ENCODE measurements around the gene NEURL4.
"Not testable (repeated sequence)": the region's sequence is repeated elsewhere in the genome, so short reads cannot be mapped to it uniquely, and the experiment has no call there.

Gene NEURL4

GRCh38 chr17:7347630-7348477 is 18.7 kb upstream of the NEURL4 start:
- DNase-seq (ENCODE audit: low read depth in 3 of 3): no peak

DNA sequence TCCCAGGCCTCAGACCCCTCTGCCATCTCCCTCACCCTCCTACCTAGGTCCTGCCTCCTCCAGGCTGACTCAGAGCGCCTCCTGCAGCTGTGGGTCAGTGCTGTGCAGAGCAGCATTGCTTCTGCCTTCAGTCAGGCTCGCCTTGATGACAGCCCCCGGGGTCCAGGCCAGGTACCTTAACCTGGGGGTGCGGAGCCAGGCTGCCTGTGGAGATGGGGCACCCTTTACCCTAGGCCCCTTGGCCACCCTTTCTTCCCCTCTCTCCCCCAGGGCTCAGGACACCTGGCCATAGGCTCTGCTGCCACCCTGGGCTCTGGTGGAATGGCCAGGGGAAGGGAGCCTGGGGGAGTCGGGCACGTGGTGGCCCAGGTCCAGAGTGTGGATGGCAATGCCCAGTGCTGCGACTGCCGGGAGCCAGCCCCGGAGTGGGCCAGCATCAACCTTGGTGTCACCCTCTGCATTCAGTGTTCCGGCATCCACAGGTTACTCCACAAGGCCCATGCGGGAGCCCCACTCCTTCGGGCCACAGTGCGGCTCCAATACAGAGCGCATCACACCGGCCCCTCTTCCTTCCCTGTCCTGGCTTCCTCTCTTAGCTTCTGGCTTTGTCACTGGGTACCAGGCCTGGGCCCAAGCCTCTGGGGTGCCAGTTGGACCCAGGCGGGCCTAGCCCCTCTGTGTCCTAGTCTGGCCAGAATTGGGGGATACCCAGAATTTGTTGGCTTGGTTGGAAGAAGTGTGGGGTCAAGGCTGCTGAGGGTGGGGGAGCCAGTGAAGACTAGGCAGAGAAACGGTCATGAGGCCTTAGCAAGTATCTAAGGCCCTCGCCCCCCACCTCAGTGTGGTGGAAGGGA is 17.9 kb upstream of the NEURL4 start:
- DNase-seq (ENCODE audit: low read depth in 3 of 3): no peak

DNA sequence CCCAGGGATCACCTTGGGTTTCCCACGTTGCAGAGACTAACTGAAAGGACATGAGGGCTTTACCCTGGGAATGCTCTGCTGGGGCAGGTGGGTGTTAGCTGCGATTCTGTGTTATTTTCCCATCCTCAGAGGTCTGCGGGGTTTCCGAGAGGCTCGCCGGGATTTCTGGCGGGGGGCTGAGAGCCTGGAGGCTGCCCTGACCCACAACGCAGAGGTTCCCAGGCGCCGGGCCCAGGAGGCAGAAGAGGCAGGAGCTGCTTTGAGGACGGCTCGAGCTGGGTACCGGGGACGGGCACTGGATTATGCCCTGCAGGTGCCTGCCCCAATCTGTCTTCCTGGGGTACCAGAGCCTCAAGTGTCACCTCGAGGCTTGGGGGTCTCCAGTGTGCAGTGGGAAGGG is 14.1 kb upstream of the NEURL4 start:
- DNase-seq (ENCODE audit: low read depth in 3 of 3): no peak

DNA sequence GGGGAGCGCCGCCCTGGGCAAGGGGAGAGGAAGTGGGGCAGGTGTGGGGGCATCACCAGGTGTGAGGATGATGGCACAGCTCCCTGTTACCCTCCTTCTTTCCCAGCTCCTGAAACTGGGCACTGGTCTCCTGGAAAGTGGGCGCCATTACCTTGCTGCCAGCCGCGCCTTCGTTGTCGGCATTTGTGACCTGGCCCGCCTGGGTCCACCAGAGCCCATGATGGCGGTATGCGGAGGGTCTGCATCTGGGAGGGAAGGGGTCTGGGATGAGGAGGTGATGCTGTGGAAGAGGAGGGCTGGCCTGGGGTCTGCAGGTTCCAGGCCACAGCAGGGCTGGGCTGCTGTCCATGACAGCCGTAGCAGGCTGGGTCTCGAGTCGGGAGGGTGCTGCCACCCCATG is 12.7 kb upstream of the NEURL4 start:
- DNase-seq (ENCODE audit: low read depth in 3 of 3): no peak

DNA sequence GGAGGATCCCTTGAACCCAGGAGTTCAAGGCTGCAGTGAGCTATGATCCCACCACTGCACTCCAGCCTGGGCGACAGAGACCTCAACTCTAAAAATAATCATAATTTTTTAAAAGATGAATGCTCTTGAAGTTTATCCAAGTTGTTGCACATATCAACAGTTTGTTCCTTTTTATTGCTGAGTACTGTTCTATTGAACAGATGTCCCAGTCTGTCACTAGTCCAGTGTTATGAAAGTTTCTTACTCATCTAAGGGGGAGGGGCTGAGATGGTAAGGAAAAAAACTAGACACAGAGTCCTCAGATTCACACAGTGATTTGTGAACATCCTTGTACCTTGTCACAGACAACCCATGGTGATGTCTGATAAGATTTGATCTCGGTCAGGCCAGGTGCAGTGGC is 11.0 kb upstream of the NEURL4 start:
- DNase-seq (ENCODE audit: low read depth in 3 of 3): no peak

DNA sequence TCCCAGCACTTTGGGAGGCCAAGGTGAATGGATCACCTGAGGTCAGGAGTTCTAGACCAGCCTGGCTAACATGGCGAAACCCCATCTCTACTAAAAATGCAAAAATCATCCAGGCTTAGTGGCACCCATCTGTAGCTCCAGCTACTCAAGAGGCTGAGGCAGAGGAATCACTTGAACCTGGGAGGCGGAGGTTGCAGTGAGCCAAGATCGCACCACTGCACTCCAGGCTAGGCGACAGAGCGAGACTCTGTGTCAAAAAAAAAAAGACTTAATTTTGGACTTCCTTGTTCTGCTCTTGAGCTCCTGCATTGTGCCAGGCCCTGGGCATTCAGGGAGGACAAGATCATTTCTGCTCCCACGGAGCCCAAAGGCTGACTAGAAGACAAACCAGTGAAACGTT is 8.5 kb upstream of the NEURL4 start:
- DNase-seq (ENCODE audit: low read depth in 3 of 3): not testable (repeated sequence)

- DNase-seq (ENCODE audit: low read depth in 3 of 3): peak; percentile 69 to 92 (median 71)
Measured at GRCh38 chr17:7336240-7337175, 7.4 kb upstream of the NEURL4 start, which contains the start of gene ACAP1. ACAP1 (plus strand) TSS chr17:7336529; CDS start chr17:7336735, 206 bp downstream.

DNA sequence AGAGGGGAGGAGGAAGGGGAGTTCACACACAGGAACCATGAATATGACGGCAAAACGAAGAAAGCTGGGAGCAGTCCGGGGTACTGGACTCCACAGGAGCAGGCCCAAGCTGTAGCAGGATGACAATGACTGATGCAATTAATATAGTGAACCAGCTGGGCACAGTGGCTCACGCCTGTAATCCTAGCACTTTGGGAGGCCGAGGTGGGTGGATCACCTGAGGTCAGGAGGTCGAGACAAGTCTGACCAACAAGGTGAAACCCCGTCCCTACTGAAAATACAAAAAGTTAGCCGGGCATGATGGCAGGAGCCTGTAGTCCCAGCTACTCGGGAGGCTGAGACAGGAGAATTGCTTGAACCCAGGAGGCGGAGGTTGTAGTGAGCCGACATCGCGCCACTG is 6.6 kb upstream of the NEURL4 start:
- not testable (repeated sequence) for DNase-seq (ENCODE audit: low read depth in 3 of 3)

GRCh38 chr17:7334938-7335538 is 5.9 kb upstream of the NEURL4 start:
- no peak for DNase-seq (ENCODE audit: low read depth in 3 of 3)

GRCh38 chr17:7332600-7333069 is 3.5 kb upstream of the NEURL4 start:
- peak in 1 of 3 experiments; percentile 28 for DNase-seq (ENCODE audit: low read depth in 3 of 3)

- DNase-seq (ENCODE audit: low read depth in 3 of 3): no peak
Measured at GRCh38 chr17:7332111-7332510, 3.0 kb upstream of the NEURL4 start.

DNA sequence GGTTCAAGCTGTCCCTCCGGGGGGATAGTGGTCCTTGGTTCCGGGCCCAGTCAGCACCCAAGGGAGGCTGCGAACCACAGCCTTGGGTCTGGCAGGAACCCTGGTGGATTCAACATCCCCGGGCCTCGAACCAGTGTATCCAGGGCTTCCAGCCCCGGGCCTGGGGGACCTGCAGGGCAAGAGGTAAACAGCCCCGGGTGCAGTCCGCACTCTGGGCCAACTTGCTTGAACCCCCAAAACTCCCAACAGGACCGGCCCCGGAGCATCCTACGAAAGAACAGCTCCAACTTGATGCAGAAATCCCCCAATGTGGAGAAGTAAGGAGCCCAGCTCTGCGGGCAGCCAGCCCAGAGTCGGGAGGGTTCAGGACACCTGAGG is 1.5 kb upstream of the NEURL4 start:
- no peak for DNase-seq (ENCODE audit: low read depth in 3 of 3)

GRCh38 chr17:7329997-7330637 is 982 bp upstream of the NEURL4 start:
- DNase-seq (ENCODE audit: low read depth in 3 of 3): peak; percentile 64 to 82 (median 65)

GRCh38 chr17:7329374-7329996 is 350 bp upstream of the NEURL4 start:
- peak; percentile 91 to 97 (median 93) for DNase-seq (ENCODE audit: low read depth in 3 of 3)

DNA sequence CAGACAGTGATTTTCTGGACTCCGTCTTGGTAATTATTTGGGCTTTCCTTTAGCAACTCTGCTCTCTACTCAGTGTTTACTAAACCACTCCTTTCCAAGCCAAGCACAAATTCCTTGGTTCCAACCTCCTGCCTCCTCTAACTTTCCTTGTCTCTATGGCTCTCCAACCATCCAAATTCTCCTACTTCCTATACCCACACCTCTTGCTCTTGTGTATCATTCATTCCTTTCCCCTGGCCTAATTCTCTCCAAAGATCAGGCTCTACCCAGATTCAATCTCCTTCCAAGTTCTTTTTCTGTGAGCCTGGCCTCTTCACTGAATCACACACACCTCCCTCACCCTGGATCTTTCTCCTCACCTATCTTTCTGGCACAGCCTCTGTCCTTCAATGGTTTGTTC is 1.1 kb downstream of the NEURL4 start:
- DNase-seq (ENCODE audit: low read depth in 3 of 3): no peak

GRCh38 chr17:7327501-7327900 is 1.6 kb downstream of the NEURL4 start:
- no peak for DNase-seq (ENCODE audit: low read depth in 3 of 3)

- DNase-seq (ENCODE audit: low read depth in 3 of 3): no peak
Measured at GRCh38 chr17:7327056-7327455, 2.1 kb downstream of the NEURL4 start.

DNA sequence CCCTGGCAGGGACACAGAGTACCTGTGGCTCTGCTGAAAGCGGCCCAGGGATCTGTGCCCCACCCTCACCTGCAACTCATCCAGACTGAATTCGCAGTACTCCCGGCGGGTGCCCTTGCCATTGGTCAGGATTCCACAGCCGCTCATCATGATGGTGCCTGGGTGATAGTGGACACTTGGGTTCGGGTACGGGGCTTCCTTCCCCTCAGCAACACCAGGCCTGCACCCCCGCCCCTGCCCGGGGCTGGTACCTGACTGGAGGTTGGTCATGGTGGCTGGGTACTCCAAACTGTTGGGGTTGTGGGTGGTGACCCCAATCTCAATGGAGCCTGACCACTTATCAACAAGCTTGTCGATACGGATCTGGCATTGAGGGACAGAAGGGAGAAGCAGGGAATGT is 2.9 kb downstream of the NEURL4 start:
- no peak for DNase-seq (ENCODE audit: low read depth in 3 of 3)

DNA sequence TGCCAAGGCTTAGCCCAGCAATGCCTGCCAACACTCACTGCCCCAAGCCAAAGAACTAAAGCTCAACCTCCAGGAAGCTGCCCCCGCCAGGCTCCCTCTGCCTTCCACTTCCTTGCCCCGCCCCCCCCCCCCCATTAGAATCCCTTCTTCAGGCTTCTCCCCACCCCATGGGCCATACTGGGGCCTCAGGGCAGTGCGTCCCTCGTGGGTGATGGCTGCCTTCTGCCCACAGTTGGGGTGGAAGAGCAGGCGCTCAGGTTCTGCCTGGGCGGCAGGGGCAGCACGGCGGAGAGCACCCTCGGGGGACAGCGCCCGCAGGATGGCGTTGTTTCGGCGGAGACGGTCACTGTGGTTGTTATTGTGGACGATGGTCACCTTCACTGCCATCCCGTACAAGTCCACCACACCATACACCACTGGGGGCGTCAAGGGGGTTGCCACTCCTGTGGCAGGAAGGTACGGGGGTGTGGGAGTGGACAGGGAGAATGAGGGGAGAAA is 4.1 kb downstream of the NEURL4 start:
- no peak for DNase-seq (ENCODE audit: low read depth in 3 of 3)

GRCh38 chr17:7324438-7324779 is 4.7 kb downstream of the NEURL4 start:
- no peak for DNase-seq (ENCODE audit: low read depth in 3 of 3)

Measured in stimulated activated CD4-positive, alpha-beta T cell treated with anti-CD3 and anti-CD28 coated beads, TNF-alpha, amount 100 ng/mL, for 24 hours (primary cell).